CD14-positive monocyte (primary cell): Measurements from ENCODE around the gene ZBTB5. TPM values are rescaled to one million over a fixed set of nuclear protein-coding genes. Genes with fewer than 3 reads are reported as not detected.
A peak's percentile ranks its signal among the peaks of the same experiment; 100 is the strongest.

Experiments
- DNase-seq, 3 donors: peaks; one replicate each; pipeline ENCODE4 v3.0.0-alpha.2; 2011 to 2022
- H2AFZ ChIP-seq: 2 replicates; pipeline ENCODE4 v1.6.0; 2012; ENCODE audit warnings: mild to moderate bottlenecking, low read depth, low read length, inconsistent platforms; ENCODE audit not compliant: insufficient read depth, poor library complexity, severe bottlenecking
- H3K27ac ChIP-seq, 2 donors: 1 replicate in 1 of 2; 2 replicates in 1 of 2; pipeline ENCODE4 v1.5.1; 2012 to 2013; ENCODE audit warnings: low read length in 2 of 2, control low read depth in 1 of 2, inconsistent platforms in 1 of 2, low read depth in 1 of 2, mild to moderate bottlenecking in 1 of 2
- H3K27me3 ChIP-seq, 2 donors: one replicate each; pipeline versions ENCODE4 v1.6.0 to v1.6.1; 2011 to 2013; ENCODE audit warnings: low read length in 2 of 2; ENCODE audit not compliant: control insufficient read depth in 2 of 2, insufficient read depth in 2 of 2
- H3K36me3 ChIP-seq, 2 donors: replicated peaks in 1 of 2; 1 replicate in 1 of 2; 2 replicates in 1 of 2; pipeline versions ENCODE4 v1.5.1 to v1.6.1; 2012 to 2013; ENCODE audit warnings: low read length in 2 of 2, control low read depth in 1 of 2, inconsistent platforms in 1 of 2, mild to moderate bottlenecking in 1 of 2; ENCODE audit not compliant: insufficient read depth in 2 of 2, control insufficient read depth in 1 of 2
- H3K4me1 ChIP-seq, 2 donors: 1 replicate in 1 of 2; 2 replicates in 1 of 2; pipeline versions ENCODE4 v1.5.1 to v1.6.1; 2012 to 2013; ENCODE audit warnings: low read length in 2 of 2, control low read depth in 1 of 2, inconsistent platforms in 1 of 2, mild to moderate bottlenecking in 1 of 2, moderate library complexity in 1 of 2; ENCODE audit not compliant: insufficient read depth in 2 of 2, control insufficient read depth in 1 of 2
- H3K4me2 ChIP-seq: replicated peaks from 2 replicates; pipeline ENCODE3; 2012; ENCODE audit warnings: low read length, moderate library complexity, mild to moderate bottlenecking; ENCODE audit not compliant: poor library complexity, severe bottlenecking; ENCODE audit errors: extremely low read depth
- H3K4me3 ChIP-seq, 3 experiments: fragments of 200-600 bp in 1 of 3; sonication (generic) in 1 of 3; replicated peaks in 1 of 3; 1 replicate in 2 of 3; 2 replicates in 1 of 3; pipeline ENCODE4 v1.5.1; 2011 to 2013; ENCODE audit warnings: low read length in 3 of 3, mild to moderate bottlenecking in 3 of 3, control low read depth in 2 of 3, low read depth in 2 of 3, inconsistent platforms in 1 of 3, moderate library complexity in 1 of 3
- H3K79me2 ChIP-seq: 2 replicates; pipeline ENCODE4 v1.6.0; 2012; ENCODE audit warnings: mild to moderate bottlenecking, control low read depth, inconsistent platforms, low read length, moderate library complexity; ENCODE audit not compliant: insufficient read depth
- H3K9ac ChIP-seq: 2 replicates; pipeline ENCODE4 v1.6.0; 2017; ENCODE audit warnings: low read length, mild to moderate bottlenecking; ENCODE audit not compliant: insufficient read depth, poor library complexity, severe bottlenecking
- H3K9me3 ChIP-seq, 2 donors: replicated peaks in 1 of 2; 1 replicate in 1 of 2; 2 replicates in 1 of 2; pipeline versions ENCODE4 v1.5.1 to v1.6.1; 2012 to 2013; ENCODE audit warnings: low read length in 2 of 2, control low read depth in 1 of 2; ENCODE audit not compliant: control insufficient read depth in 1 of 2, insufficient read depth in 1 of 2
- H4K20me1 ChIP-seq: 2 replicates; pipeline ENCODE4 v1.6.0; 2012; ENCODE audit warnings: mild to moderate bottlenecking, low read length, control low read depth, moderate library complexity; ENCODE audit not compliant: insufficient read depth
- H3K27ac Mint-ChIP-seq, 7 donors: one replicate each; pipeline ENCODE4 v1.8.0; 2020; ENCODE audit warnings: mild to moderate bottlenecking in 7 of 7, mixed read lengths in 7 of 7, moderate library complexity in 6 of 7, inconsistent platforms in 2 of 7
- H3K27me3 Mint-ChIP-seq, 3 donors: one replicate each; pipeline ENCODE4 v1.8.0; 2021 to 2022; ENCODE audit warnings: low read depth in 3 of 3, mild to moderate bottlenecking in 3 of 3, mixed read lengths in 3 of 3, moderate library complexity in 3 of 3, inconsistent platforms in 1 of 3
- H3K36me3 Mint-ChIP-seq, 2 donors: one replicate each; pipeline ENCODE4 v1.8.0; 2020; ENCODE audit warnings: mixed read lengths in 2 of 2, inconsistent platforms in 1 of 2, mild to moderate bottlenecking in 1 of 2
- H3K4me1 Mint-ChIP-seq: one replicate; pipeline ENCODE4 v1.8.0; 2020; ENCODE audit warnings: mild to moderate bottlenecking, mixed read lengths
- H3K4me3 Mint-ChIP-seq, 2 donors: one replicate each; pipeline ENCODE4 v1.8.0; 2020; ENCODE audit warnings: mild to moderate bottlenecking in 2 of 2, mixed read lengths in 2 of 2, moderate library complexity in 1 of 2
- H3K9me3 Mint-ChIP-seq, 7 donors: one replicate each; pipeline ENCODE4 v1.8.0; 2020 to 2022; ENCODE audit warnings: mixed read lengths in 7 of 7, mild to moderate bottlenecking in 6 of 7, moderate library complexity in 6 of 7, inconsistent platforms in 2 of 7
- WGBS: methylation state at CpG from one replicate; pipeline ENCODE4 v1.1.5; 2013; ENCODE audit warnings: missing lambda C conversion rate; ENCODE audit not compliant: insufficient coverage; 5-methylcytosine and 5-hydroxymethylcytosine counted together
- intact Hi-C, 2 donors: fragments of 100-400 bp; cut with micrococcal nuclease; formaldehyde crosslinking; loops; one replicate each; pipeline versions ENCODE4 v1.15.0 to v1.15.1; 2023
- polyA plus RNA-seq, 3 donors: library from polyadenylated mRNA; depleted of rRNA in 1 of 3; unstranded in 2 of 3; stranded (reverse) in 1 of 3; fragments of 300-500 nt in 2 of 3; fragments of >200 nt in 1 of 3; fragmentation: Illumina TruSeq in 2 of 3; gene quantifications; 1 replicate in 2 of 3; 2 replicates in 1 of 3; pipeline ENCODE4 v1.2.3, GENCODE V29; 2012 to 2021
- TF ChIP-seq, protein P1 (sequence below): fragments of 200-600 bp; IDR thresholded peaks from one replicate; pipeline ENCODE4 v1.8.0; 2022; ENCODE audit warnings: antibody characterized with exemption, mild to moderate bottlenecking

The ZBTB5 gene
- polyA plus RNA-seq, 3 donors = 0.58 to 6.4 (median 1.4) TPM

DNA sequence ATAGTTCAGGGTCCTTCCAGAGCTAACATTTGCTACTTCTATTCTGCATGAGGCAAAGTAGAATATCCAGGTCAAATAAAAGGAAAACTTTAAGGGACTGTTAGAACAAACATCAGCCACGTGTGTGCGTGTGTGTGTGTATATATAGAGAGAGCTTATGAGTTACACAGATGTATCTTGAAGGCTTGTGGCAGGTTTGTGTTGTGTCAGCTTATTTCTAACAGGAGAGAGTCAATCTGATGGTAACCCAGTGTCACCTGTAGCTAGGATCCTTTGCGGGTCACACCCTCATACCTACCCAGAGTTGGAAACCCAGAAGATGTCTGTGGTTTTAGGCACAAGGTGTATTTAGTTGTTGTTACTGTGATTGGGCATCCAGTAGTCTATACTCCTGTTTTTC lies 33.2 kb upstream of the ZBTB5 start:
- H3K27me3 Mint-ChIP-seq = no peaks in the 10 kb centered on the region
- H3K4me3 ChIP-seq = no peak overlapping the region
- H2AFZ ChIP-seq = no peak overlapping the region
- H3K9me3 Mint-ChIP-seq = no peaks in the 10 kb centered on the region
- H3K36me3 ChIP-seq = peaks cover 58 to 90% of the 10 kb centered on the region in 2 donors
- H3K4me1 ChIP-seq = no peaks in the 10 kb centered on the region
- no peaks in the 10 kb centered on the region for H3K79me2 ChIP-seq
- H4K20me1 ChIP-seq = no peaks in the 10 kb centered on the region
- H3K27me3 ChIP-seq = no peaks in the 10 kb centered on the region
- intact Hi-C loops = no loop called here
- H3K9ac ChIP-seq = no peak overlapping the region
- no peaks in the 10 kb centered on the region for H3K9me3 ChIP-seq
- WGBS = no CpG with 5 or more reads among the region's 3 CpGs
- no peak for DNase-seq
- no peak overlapping the region for H3K27ac ChIP-seq
- no peak overlapping the region for H3K4me2 ChIP-seq
- H3K4me1 Mint-ChIP-seq = no peaks in the 10 kb centered on the region
- H3K4me3 Mint-ChIP-seq = no peak overlapping the region
- H3K36me3 Mint-ChIP-seq = peaks cover 69 to 74% of the 10 kb centered on the region in 2 donors
- TF ChIP-seq, protein P1, sequence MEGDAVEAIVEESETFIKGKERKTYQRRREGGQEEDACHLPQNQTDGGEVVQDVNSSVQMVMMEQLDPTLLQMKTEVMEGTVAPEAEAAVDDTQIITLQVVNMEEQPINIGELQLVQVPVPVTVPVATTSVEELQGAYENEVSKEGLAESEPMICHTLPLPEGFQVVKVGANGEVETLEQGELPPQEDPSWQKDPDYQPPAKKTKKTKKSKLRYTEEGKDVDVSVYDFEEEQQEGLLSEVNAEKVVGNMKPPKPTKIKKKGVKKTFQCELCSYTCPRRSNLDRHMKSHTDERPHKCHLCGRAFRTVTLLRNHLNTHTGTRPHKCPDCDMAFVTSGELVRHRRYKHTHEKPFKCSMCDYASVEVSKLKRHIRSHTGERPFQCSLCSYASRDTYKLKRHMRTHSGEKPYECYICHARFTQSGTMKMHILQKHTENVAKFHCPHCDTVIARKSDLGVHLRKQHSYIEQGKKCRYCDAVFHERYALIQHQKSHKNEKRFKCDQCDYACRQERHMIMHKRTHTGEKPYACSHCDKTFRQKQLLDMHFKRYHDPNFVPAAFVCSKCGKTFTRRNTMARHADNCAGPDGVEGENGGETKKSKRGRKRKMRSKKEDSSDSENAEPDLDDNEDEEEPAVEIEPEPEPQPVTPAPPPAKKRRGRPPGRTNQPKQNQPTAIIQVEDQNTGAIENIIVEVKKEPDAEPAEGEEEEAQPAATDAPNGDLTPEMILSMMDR = no peak
- no peak overlapping the region for H3K27ac Mint-ChIP-seq

DNA sequence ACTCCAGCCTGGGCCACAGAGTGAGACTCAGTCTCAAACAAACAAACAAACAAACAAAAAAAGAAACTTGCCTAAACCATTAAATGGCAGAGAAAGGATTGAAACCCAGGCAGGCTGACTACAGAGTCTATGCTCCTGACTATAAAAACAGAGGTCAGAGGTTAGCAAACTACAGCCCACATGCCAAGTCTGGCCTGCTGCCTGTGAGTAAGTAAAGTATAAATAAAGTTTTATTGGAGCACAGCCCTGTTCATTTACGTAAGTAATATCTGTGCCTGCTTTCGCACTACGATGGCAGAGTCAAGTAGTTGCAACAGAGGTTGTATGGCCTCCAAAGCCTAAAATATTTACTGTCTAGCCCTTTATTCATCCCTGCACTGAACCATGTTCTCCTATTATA lies 32.1 kb upstream of the ZBTB5 start:
- no peaks in the 10 kb centered on the region for H3K79me2 ChIP-seq
- H2AFZ ChIP-seq = no peak overlapping the region
- no peaks in the 10 kb centered on the region for H3K4me1 Mint-ChIP-seq
- no peak for DNase-seq
- peaks cover 56 to 90% of the 10 kb centered on the region in 2 donors for H3K36me3 ChIP-seq
- no peak overlapping the region for H3K27ac ChIP-seq
- H3K9me3 Mint-ChIP-seq = no peaks in the 10 kb centered on the region
- H3K4me1 ChIP-seq = no peaks in the 10 kb centered on the region
- no peaks in the 10 kb centered on the region for H3K9me3 ChIP-seq
- TF ChIP-seq, protein P1 = no peak
- H3K27ac Mint-ChIP-seq = peak overlapping the region in 1 of 7 donors; percentile 12
- H3K4me3 ChIP-seq = no peak overlapping the region
- no peak overlapping the region for H3K4me2 ChIP-seq
- intact Hi-C loops = no loop called here
- H4K20me1 ChIP-seq = no peaks in the 10 kb centered on the region
- no CpG with 5 or more reads among the region's 3 CpGs for WGBS
- no peaks in the 10 kb centered on the region for H3K27me3 Mint-ChIP-seq
- H3K9ac ChIP-seq = no peak overlapping the region
- peaks cover 66 to 73% of the 10 kb centered on the region in 2 donors for H3K36me3 Mint-ChIP-seq
- no peaks in the 10 kb centered on the region for H3K27me3 ChIP-seq
- no peak overlapping the region for H3K4me3 Mint-ChIP-seq
